HFF-Myc (cell line): Measurements from ENCODE around the gene LRRC4C.
A peak's percentile ranks its signal among the peaks of the same experiment; 100 is the strongest.

Experiments
- DNase-seq: peaks from one replicate; pipeline ENCODE4 v3.0.0-alpha.2; 2011; ENCODE audit warnings: low read depth; ENCODE audit errors: extremely low read depth
- H3K4me3 ChIP-seq: replicated peaks from 2 replicates; pipeline ENCODE4 v1.5.1; 2011; ENCODE audit warnings: low read depth, mild to moderate bottlenecking, control low read depth, low read length
- TF ChIP-seq, protein P1 (sequence below): IDR thresholded peaks from 2 replicates; pipeline ENCODE4 v1.5.1; 2012; ENCODE audit warnings: mild to moderate bottlenecking, low read depth, low read length, control low read depth; ENCODE audit errors: missing control alignments

LRRC4C gene

GRCh38 chr11:40759341-40759740 lies 700.1 kb downstream of the LRRC4C start:
- TF ChIP-seq, protein P1, sequence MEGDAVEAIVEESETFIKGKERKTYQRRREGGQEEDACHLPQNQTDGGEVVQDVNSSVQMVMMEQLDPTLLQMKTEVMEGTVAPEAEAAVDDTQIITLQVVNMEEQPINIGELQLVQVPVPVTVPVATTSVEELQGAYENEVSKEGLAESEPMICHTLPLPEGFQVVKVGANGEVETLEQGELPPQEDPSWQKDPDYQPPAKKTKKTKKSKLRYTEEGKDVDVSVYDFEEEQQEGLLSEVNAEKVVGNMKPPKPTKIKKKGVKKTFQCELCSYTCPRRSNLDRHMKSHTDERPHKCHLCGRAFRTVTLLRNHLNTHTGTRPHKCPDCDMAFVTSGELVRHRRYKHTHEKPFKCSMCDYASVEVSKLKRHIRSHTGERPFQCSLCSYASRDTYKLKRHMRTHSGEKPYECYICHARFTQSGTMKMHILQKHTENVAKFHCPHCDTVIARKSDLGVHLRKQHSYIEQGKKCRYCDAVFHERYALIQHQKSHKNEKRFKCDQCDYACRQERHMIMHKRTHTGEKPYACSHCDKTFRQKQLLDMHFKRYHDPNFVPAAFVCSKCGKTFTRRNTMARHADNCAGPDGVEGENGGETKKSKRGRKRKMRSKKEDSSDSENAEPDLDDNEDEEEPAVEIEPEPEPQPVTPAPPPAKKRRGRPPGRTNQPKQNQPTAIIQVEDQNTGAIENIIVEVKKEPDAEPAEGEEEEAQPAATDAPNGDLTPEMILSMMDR, result no peak
- no peak for DNase-seq
- H3K4me3 ChIP-seq, result no peak overlapping the region

- TF ChIP-seq, protein P1, result no peak
- no peak overlapping the region for H3K4me3 ChIP-seq
- DNase-seq, result no peak
Observed at GRCh38 chr11:40754297-40754696, 705.2 kb downstream of the LRRC4C start.

- DNase-seq, result no peak
- H3K4me3 ChIP-seq, result no peak overlapping the region
- TF ChIP-seq, protein P1, result no peak
Observed at GRCh38 chr11:40746282-40746681, 713.2 kb downstream of the LRRC4C start.

- no peak for DNase-seq
- no peak overlapping the region for H3K4me3 ChIP-seq
- TF ChIP-seq, protein P1, result no peak
Observed at GRCh38 chr11:40732132-40732531, 727.3 kb downstream of the LRRC4C start.

DNA sequence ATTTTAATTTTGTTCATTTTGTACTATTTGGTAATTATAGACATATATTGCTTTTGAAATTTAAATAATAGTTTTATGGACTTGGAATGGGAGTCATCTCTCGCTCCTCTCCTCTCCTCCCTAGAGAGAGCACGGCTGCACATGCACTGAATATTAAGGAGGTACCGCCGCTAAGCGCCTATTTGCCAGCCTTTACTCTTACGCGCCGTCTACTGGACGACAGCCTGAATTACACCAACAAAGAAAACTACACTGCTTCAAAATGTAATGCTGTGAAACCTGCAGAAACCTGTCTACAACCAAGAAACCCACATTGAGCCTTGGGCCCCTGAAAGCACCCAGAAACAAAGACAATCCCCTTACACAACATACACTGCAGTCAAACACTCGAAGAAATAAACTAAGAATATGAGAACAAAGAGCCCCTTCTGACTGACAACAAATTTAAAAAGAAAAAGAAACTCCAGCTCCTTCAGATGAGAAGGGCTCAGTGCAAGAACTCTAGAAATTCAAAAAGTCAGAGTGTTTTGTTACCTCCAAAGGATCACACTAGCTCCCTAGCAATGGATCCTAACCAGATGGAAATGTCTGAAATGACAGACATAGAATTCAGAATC lies 737.2 kb downstream of the LRRC4C start:
- TF ChIP-seq, protein P1, result peak; percentile 36
- no peak for DNase-seq
- no peak overlapping the region for H3K4me3 ChIP-seq

DNA sequence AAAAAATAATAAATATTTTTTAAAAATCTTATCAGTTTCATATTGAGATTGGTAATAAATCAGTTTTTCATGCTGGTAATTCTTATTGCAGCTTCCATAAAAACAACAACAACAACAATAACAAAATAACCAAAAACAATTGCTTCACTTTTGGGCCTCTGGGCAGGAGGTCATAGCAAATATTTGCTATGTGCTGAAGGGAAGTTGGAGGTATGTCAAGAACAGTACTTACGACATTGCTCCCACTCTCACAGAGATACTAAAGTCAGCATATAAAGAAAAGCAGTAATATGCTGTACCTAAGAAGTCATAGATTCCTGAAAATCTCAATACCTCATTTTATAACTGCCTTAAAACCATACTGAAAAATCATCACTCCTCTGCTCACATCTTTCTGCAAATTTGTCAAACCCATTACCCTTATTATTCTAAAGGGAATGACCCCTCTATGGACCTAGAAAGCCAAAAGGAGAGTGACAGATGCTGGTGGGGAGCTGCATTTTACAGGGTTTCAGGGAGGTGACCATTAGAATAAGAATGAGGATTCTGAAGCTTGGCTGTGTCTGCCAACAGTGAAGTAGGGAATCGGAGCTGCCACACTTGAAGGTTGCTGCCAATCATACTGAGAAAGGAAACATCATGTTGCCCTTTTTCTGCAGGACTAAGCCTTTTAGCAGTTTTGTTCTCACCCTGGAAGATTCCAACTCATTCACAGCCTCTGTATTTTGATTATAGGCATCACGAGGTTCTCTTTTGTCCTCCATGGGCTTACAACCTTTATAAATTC lies 742.9 kb downstream of the LRRC4C start:
- H3K4me3 ChIP-seq, result no peak overlapping the region
- TF ChIP-seq, protein P1, result no peak
- DNase-seq, result no peak

DNA sequence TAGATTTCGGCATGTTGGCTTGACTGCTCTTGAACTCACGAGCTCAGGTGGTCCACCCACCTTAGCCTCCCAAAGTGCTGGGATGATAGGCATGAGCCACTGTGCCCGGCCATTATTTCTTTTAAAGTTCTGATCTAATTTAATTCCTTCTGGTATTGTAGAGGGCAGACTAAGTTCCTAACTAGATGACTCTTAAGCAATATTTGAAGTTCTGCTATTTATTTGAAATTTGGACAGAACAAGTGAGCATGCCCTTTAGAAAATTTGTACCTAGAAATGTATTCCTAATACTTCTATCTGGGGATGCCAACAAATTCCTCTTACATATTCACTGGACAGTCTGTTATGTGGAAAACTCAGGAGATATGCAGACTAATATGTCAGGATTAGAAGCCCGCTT lies 746.4 kb downstream of the LRRC4C start:
- no peak for DNase-seq
- H3K4me3 ChIP-seq, result no peak overlapping the region
- TF ChIP-seq, protein P1, result no peak
